H1 (cell line): Measurements from ENCODE around the gene SCN3B. TPM values are rescaled to one million over a fixed set of nuclear protein-coding genes. Genes with fewer than 3 reads are reported as not detected.

Experiments used
- CTCF ChIA-PET: fragments of 300-600 bp; sonication (Branson Sonifier 250); formaldehyde crosslinking; loops from one replicate; lab custom pipeline; 2021; ENCODE audit not compliant: partially characterized antibody; lab: Charles Lee
- POLR2A ChIA-PET: fragments of 300-600 bp; sonication (Branson Sonifier 250); formaldehyde crosslinking; loops from one replicate; lab custom pipeline; 2021; ENCODE audit warnings: inconsistent platforms; ENCODE audit not compliant: partially characterized antibody; lab: Charles Lee
- DNase-seq, 2 experiments: peaks; one replicate each; pipeline versions ENCODE4 v3.0.0 to v3.0.0-alpha.2; 2010 to 2022; ENCODE audit warnings: low spot score in 2 of 2, low read depth in 1 of 2, mixed read lengths in 1 of 2
- FAIRE-seq: peaks from 2 replicates; lab custom pipeline; 2011; peaks lifted over from hg19 to GRCh38; lab: Jason Lieb, UNC
- H2AFZ ChIP-seq: 2 replicates; pipeline ENCODE4 v1.8.1; 2012; ENCODE audit warnings: low read length, inconsistent platforms
- H2AK5ac ChIP-seq: 2 replicates; pipeline ENCODE4 v1.6.1; 2013; ENCODE audit warnings: low read depth, low read length
- H2BK120ac ChIP-seq: replicated peaks from 2 replicates; pipeline ENCODE3; 2013; ENCODE audit warnings: low read depth, low read length, inconsistent platforms
- H2BK12ac ChIP-seq: 2 replicates; pipeline ENCODE4 v1.6.1; 2013; ENCODE audit warnings: low read depth, low read length
- H2BK15ac ChIP-seq: 2 replicates; pipeline ENCODE4 v1.6.1; 2013; ENCODE audit warnings: low read length
- H2BK20ac ChIP-seq: 2 replicates; pipeline ENCODE4 v1.6.1; 2013; ENCODE audit warnings: low read length
- H2BK5ac ChIP-seq: 2 replicates; pipeline ENCODE4 v1.6.1; 2013; ENCODE audit warnings: low read depth, low read length
- H3K14ac ChIP-seq: 2 replicates; pipeline ENCODE4 v1.6.1; 2013; ENCODE audit warnings: inconsistent platforms; ENCODE audit not compliant: insufficient read length
- H3K18ac ChIP-seq: 2 replicates; pipeline ENCODE4 v1.6.1; 2013; ENCODE audit warnings: low read length; ENCODE audit errors: extremely low read depth
- H3K23ac ChIP-seq: 2 replicates; pipeline ENCODE4 v1.6.1; 2013; ENCODE audit warnings: inconsistent platforms; ENCODE audit not compliant: insufficient read length
- H3K23me2 ChIP-seq: 2 replicates; pipeline ENCODE4 v1.6.1; 2013; ENCODE audit warnings: low read depth, low read length
- H3K27ac ChIP-seq: 2 replicates; pipeline ENCODE4 v1.6.1; 2011; ENCODE audit warnings: low read depth, low read length, inconsistent platforms
- H3K27me3 ChIP-seq, 4 experiments: replicated peaks in 1 of 4; 1 replicate in 1 of 4; 2 replicates in 3 of 4; pipeline versions ENCODE4 v1.6.1 to v1.8.1; 2011 to 2013; ENCODE audit warnings: low read length in 3 of 4, mild to moderate bottlenecking in 3 of 4, inconsistent platforms in 2 of 4, mixed read lengths in 2 of 4, moderate library complexity in 1 of 4; ENCODE audit not compliant: control insufficient read depth in 3 of 4, insufficient read depth in 3 of 4; ENCODE audit errors: extremely low read depth in 1 of 4
- H3K36me3 ChIP-seq, 4 experiments: 2 replicates each; pipeline versions ENCODE4 v1.6.1 to v1.8.1; 2011 to 2013; ENCODE audit warnings: mild to moderate bottlenecking in 4 of 4, low read length in 3 of 4, moderate library complexity in 2 of 4, control low read depth in 1 of 4, inconsistent platforms in 1 of 4; ENCODE audit not compliant: insufficient read depth in 4 of 4, control insufficient read depth in 2 of 4
- H3K4ac ChIP-seq: replicated peaks from 2 replicates; pipeline ENCODE3; 2013; ENCODE audit warnings: low read length, low read depth, mixed read lengths, inconsistent platforms; ENCODE audit not compliant: insufficient read length
- H3K4me1 ChIP-seq, 4 experiments: replicated peaks in 1 of 4; 1 replicate in 1 of 4; 2 replicates in 3 of 4; pipeline versions ENCODE4 v1.6.1 to v1.8.1; 2011 to 2013; ENCODE audit warnings: low read length in 3 of 4, inconsistent platforms in 2 of 4, mixed read lengths in 1 of 4; ENCODE audit not compliant: insufficient read depth in 4 of 4, control insufficient read depth in 3 of 4
- H3K4me2 ChIP-seq, 2 experiments: 2 replicates each; pipeline versions ENCODE4 v1.6.1 to v1.8.1; 2011 to 2013; ENCODE audit warnings: low read depth in 2 of 2, low read length in 2 of 2, control low read depth in 1 of 2, inconsistent platforms in 1 of 2, mild to moderate bottlenecking in 1 of 2; ENCODE audit not compliant: insufficient read depth in 1 of 2
- H3K4me3 ChIP-seq, 4 experiments: fragments of 200-600, 300-600 bp in 1 of 4; sonication (generic), shearing (Covaris generic), sonication (Bioruptor Twin) in 1 of 4; 2 replicates each; pipeline versions ENCODE4 v1.5.1 to v1.8.1; 2011 to 2016; ENCODE audit warnings: low read length in 4 of 4, low read depth in 3 of 4, control low read depth in 2 of 4, inconsistent platforms in 2 of 4, mild to moderate bottlenecking in 2 of 4, mixed read lengths in 1 of 4, moderate library complexity in 1 of 4; ENCODE audit not compliant: insufficient read depth in 2 of 4; ENCODE audit errors: extremely low read depth in 1 of 4
- H3K56ac ChIP-seq: replicated peaks from 2 replicates; pipeline ENCODE3; 2013; ENCODE audit warnings: low read depth, mild to moderate bottlenecking, mixed read lengths, low read length, inconsistent platforms; ENCODE audit not compliant: insufficient read length
- H3K79me1 ChIP-seq: 2 replicates; pipeline ENCODE4 v1.6.1; 2013; ENCODE audit warnings: low read depth, low read length, control low read depth
- H3K79me2 ChIP-seq, 2 experiments: 2 replicates each; pipeline versions ENCODE4 v1.6.1 to v1.8.1; 2012 to 2013; ENCODE audit warnings: low read length in 2 of 2, mild to moderate bottlenecking in 2 of 2, inconsistent platforms in 1 of 2; ENCODE audit not compliant: insufficient read depth in 2 of 2, control insufficient read depth in 1 of 2
- H3K9ac ChIP-seq, 4 experiments: replicated peaks in 1 of 4; 1 replicate in 1 of 4; 2 replicates in 3 of 4; pipeline versions ENCODE4 v1.6.1 to v1.8.1; 2011 to 2013; ENCODE audit warnings: low read depth in 3 of 4, low read length in 3 of 4, control low read depth in 2 of 4, mild to moderate bottlenecking in 2 of 4, moderate library complexity in 2 of 4, inconsistent platforms in 1 of 4; ENCODE audit errors: extremely low read depth in 1 of 4
- H3K9me3 ChIP-seq, 2 experiments: 2 replicates each; pipeline versions ENCODE4 v1.6.1 to v1.8.1; 2012 to 2013; ENCODE audit warnings: mild to moderate bottlenecking in 2 of 2, moderate library complexity in 2 of 2, control low read depth in 1 of 2, inconsistent platforms in 1 of 2, low read depth in 1 of 2, low read length in 1 of 2, mixed read lengths in 1 of 2; ENCODE audit not compliant: insufficient read depth in 2 of 2
- H4K20me1 ChIP-seq, 2 experiments: replicated peaks in 1 of 2; 2 replicates each; pipeline versions ENCODE3 to v1.8.1; 2011 to 2013; ENCODE audit warnings: inconsistent platforms in 2 of 2, low read length in 2 of 2, mild to moderate bottlenecking in 1 of 2; ENCODE audit not compliant: insufficient read depth in 2 of 2, control insufficient read depth in 1 of 2
- H4K5ac ChIP-seq: 2 replicates; pipeline ENCODE4 v1.6.1; 2013; ENCODE audit warnings: low read length, low read depth, mixed read lengths, inconsistent platforms; ENCODE audit not compliant: insufficient read length
- H4K8ac ChIP-seq: 2 replicates; pipeline ENCODE4 v1.8.0; 2013; ENCODE audit warnings: mild to moderate bottlenecking, moderate library complexity, low read length, inconsistent platforms; ENCODE audit not compliant: insufficient read depth; ENCODE audit errors: extremely low read depth
- H4K91ac ChIP-seq: replicated peaks from 2 replicates; pipeline ENCODE3; 2013; ENCODE audit warnings: low read length, mixed read lengths, inconsistent platforms; ENCODE audit not compliant: insufficient read length
- BACH1 ChIP-seq: IDR thresholded peaks from 2 replicates; pipeline ENCODE4 v1.6.1; 2012; ENCODE audit warnings: low read length, improper control_type of control experiment
- BCL11A ChIP-seq, 2 experiments: IDR thresholded peaks; one replicate each; pipeline ENCODE4 v1.6.1; 2011; ENCODE audit warnings: low read depth in 2 of 2, low read length in 2 of 2, mild to moderate bottlenecking in 2 of 2
- CBX8 ChIP-seq: fragments of 300-800, 300-1000 bp; sonication (generic); IDR thresholded peaks from 2 replicates; pipeline ENCODE4 v1.7.1; 2016; ENCODE audit warnings: low read depth, low read length, borderline replicate concordance
- CHD1 ChIP-seq: IDR thresholded peaks from 2 replicates; pipeline ENCODE4 v1.6.1; 2012; ENCODE audit warnings: low read depth, low read length, improper control_type of control experiment
- CTCF ChIP-seq, 3 experiments: IDR thresholded peaks; 1 replicate in 2 of 3; 2 replicates in 1 of 3; pipeline versions ENCODE4 v1.5.1 to v1.6.1; 2011; ENCODE audit warnings: low read length in 3 of 3, mild to moderate bottlenecking in 3 of 3, inconsistent platforms in 2 of 3, low read depth in 1 of 3, moderate library complexity in 1 of 3; ENCODE audit not compliant: insufficient read depth in 1 of 3; ENCODE audit errors: control extremely low read depth in 1 of 3
- JUND ChIP-seq: IDR thresholded peaks from 2 replicates; pipeline ENCODE4 v1.6.1; 2011; ENCODE audit warnings: mild to moderate bottlenecking, improper control_type of control experiment, low read length
- PHF8 ChIP-seq: fragments of 200-600 bp; sonication (generic); conservative IDR thresholded peaks from 2 replicates; pipeline ENCODE4 v1.7.1; 2012; ENCODE audit warnings: low read depth, mild to moderate bottlenecking, inconsistent platforms, low read length, moderate library complexity
- RAD21 ChIP-seq, 2 experiments: IDR thresholded peaks in 1 of 2; conservative IDR thresholded peaks in 1 of 2; 2 replicates each; pipeline ENCODE4 v1.6.1; 2011; ENCODE audit warnings: low read depth in 2 of 2, low read length in 2 of 2, improper control_type of control experiment in 1 of 2, inconsistent platforms in 1 of 2, mild to moderate bottlenecking in 1 of 2, moderate library complexity in 1 of 2
- SAP30 ChIP-seq: fragments of 300-600 bp; sonication (generic); IDR thresholded peaks from 2 replicates; pipeline ENCODE4 v1.7.1; 2012; ENCODE audit warnings: low read length, moderate library complexity, mild to moderate bottlenecking, inconsistent platforms; ENCODE audit not compliant: insufficient read depth, insufficient replicate concordance
- TAF7 ChIP-seq: optimal IDR thresholded peaks from 2 replicates; pipeline ENCODE3; 2011; ENCODE audit warnings: low read depth, mild to moderate bottlenecking, inconsistent platforms, low read length, moderate library complexity, borderline replicate concordance
- TEAD4 ChIP-seq: IDR thresholded peaks from 2 replicates; pipeline ENCODE4 v1.6.1; 2012; ENCODE audit warnings: low read depth, low read length, inconsistent platforms, mixed read lengths
- WGBS, 2 experiments: shearing (Covaris generic) in 1 of 2; methylation state at CpG; one replicate each; pipeline versions ENCODE4 v1.1.6 to v1.1.7; 2013 to 2015; ENCODE audit warnings: low lambda C conversion rate in 2 of 2, mixed read lengths in 2 of 2, inconsistent platforms in 1 of 2, low coverage in 1 of 2, missing lambda C conversion rate in 1 of 2; ENCODE audit not compliant: insufficient replicate concordance in 2 of 2, insufficient coverage in 1 of 2, insufficient read length in 1 of 2; ENCODE audit errors: extremely low coverage in 1 of 2, missing lambda C conversion rate in 1 of 2; 5-methylcytosine and 5-hydroxymethylcytosine counted together
- polyA plus RNA-seq, 7 experiments: library from polyadenylated mRNA; depleted of rRNA in 3 of 7; stranded (reverse) in 5 of 7; unstranded in 2 of 7; fragments of >200 nt in 5 of 7; fragments of 200-250 nt in 2 of 7; gene quantifications; 1 replicate in 5 of 7; 2 replicates in 1 of 7; 4 replicates in 1 of 7; pipeline versions ENCODE4 v1.2.1 to v1.2.3, GENCODE V29; 2011 to 2013; ENCODE audit warnings: missing spikeins in 2 of 7, mixed read lengths in 2 of 7
- total RNA-seq: library from RNA; stranded (reverse); fragmentation: NEBNext Ultra II Directional; extraction: Animal tissue kit (Norgen Biotek cat#: 25700); gene quantifications from 2 replicates; pipeline ENCODE4 v1.2.1, GENCODE V29; 2021

Gene SCN3B
- total and polyA plus RNA-seq, 2 of the 8 experiments (the other 6 are each of a cell fraction or from before 2014, with no cell fraction given), result 0.67 to 1.1 TPM

DNA sequence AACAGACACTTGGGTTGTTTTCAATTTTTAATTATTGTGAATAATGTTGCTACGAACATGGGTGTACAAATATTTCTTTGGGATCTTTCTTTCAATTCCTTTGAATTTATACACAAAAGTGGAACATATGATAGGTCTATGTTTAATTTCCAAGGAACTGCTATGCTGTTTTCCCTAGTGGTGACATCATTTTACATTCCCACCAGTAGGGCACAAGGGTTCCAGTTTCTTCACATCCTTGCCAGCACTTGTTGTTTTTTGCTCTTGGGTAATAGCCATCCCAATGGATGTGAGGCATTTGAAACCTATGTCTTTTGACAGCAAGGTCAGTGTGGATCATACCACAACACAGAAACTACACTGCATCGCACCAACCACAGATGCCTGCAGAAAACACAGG, 41.8 kb upstream of the SCN3B start:
- H3K4me2 ChIP-seq, result no peak overlapping the region
- no peak overlapping the region for H2BK20ac ChIP-seq
- no peak overlapping the region for H2BK12ac ChIP-seq
- no peaks in the 10 kb centered on the region for H4K20me1 ChIP-seq
- no peak overlapping the region for H3K23ac ChIP-seq
- no peak overlapping the region for H2BK15ac ChIP-seq
- no peaks in the 10 kb centered on the region for H3K79me2 ChIP-seq
- DNase-seq (no peak), FAIRE-seq (no peak)
- WGBS, 2 experiments, result 88% methylated on average over 2 of the region's 2 CpGs; no CpG with 5 or more reads in 1 of the 2 experiments
- H3K9ac ChIP-seq, result no peak overlapping the region
- no peak overlapping the region for H2AK5ac ChIP-seq
- H3K4me1 ChIP-seq, result no peaks in the 10 kb centered on the region
- H3K9me3 ChIP-seq, result no peaks in the 10 kb centered on the region
- CTCF ChIA-PET, result interaction anchor here (3.3 to 3.7 kb wide), 2 partner anchors 12 to 52 kb away, joined by 11 to 27 read pairs; no protein-coding TSS in a partner anchor
- H3K14ac ChIP-seq, result no peak overlapping the region
- H2BK120ac ChIP-seq, result no peak overlapping the region
- POLR2A ChIA-PET, result no interaction called here
- no peak overlapping the region for H3K27ac ChIP-seq
- no peaks in the 10 kb centered on the region; a peak in 1 of 7 replicates for H3K27me3 ChIP-seq
- no peak overlapping the region for H3K56ac ChIP-seq
- H3K23me2 ChIP-seq, result no peaks in the 10 kb centered on the region; the same call in 1 of the 2 replicates
- H3K4ac ChIP-seq, result no peak overlapping the region
- no peak overlapping the region for H4K5ac ChIP-seq
- H4K91ac ChIP-seq, result no peak overlapping the region
- H4K8ac ChIP-seq, result no peak overlapping the region
- no peak overlapping the region for H3K18ac ChIP-seq
- no peak overlapping the region for H2AFZ ChIP-seq
- no peak overlapping the region for H2BK5ac ChIP-seq
- no peak overlapping the region for H3K4me3 ChIP-seq
- no peaks in the 10 kb centered on the region for H3K36me3 ChIP-seq
- no peaks in the 10 kb centered on the region for H3K79me1 ChIP-seq
- TF ChIP-seq CHD1, result no peak
- 0 out of 2 replicates have a peak, but pooled peaks have one; percentile 41 for TF ChIP-seq JUND
- peak; percentile 71; the same call in 1 of the 2 replicates for TF ChIP-seq TEAD4
- no peak for TF ChIP-seq BCL11A (IDR thresholded peaks at IDR 0.05; ENCODE audit: low read depth in 2 of 2, low read length in 2 of 2)
- TF ChIP-seq SAP30, result no peak
- TF ChIP-seq RAD21 (IDR thresholded peaks at IDR 0.05 in 1 of 2, conservative IDR thresholded peaks at IDR 0.05 in 1 of 2; ENCODE audit: low read depth in 2 of 2, low read length in 2 of 2), result no peak
- no peak for TF ChIP-seq TAF7
- TF ChIP-seq CTCF (IDR thresholded peaks at IDR 0.05; ENCODE audit: control extremely low read depth in 1 of 3, insufficient read depth in 1 of 3, low read depth in 1 of 3, low read length in 3 of 3), result peak in 1 of 3 experiments; percentile 10; a peak in 1 of 4 replicates
- no peak for TF ChIP-seq BACH1
- TF ChIP-seq CBX8, result no peak
- TF ChIP-seq PHF8, result no peak
